Activated naive CD8-positive, alpha-beta T cell (primary cell): ENCODE data around the gene XPO1.

Experiments used
- H3K27ac Mint-ChIP-seq: one replicate; pipeline ENCODE4 v1.8.0; 2021; ENCODE audit warnings: mixed read lengths
- H3K27me3 Mint-ChIP-seq: one replicate; pipeline ENCODE4 v1.8.0; 2021; ENCODE audit warnings: mixed read lengths
- H3K36me3 Mint-ChIP-seq: one replicate; pipeline ENCODE4 v1.8.0; 2021; ENCODE audit warnings: mixed read lengths
- H3K4me1 Mint-ChIP-seq: one replicate; pipeline ENCODE4 v1.8.0; 2021; ENCODE audit warnings: low read depth, mixed read lengths
- H3K4me3 Mint-ChIP-seq: one replicate; pipeline ENCODE4 v1.8.0; 2021; ENCODE audit warnings: mild to moderate bottlenecking, mixed read lengths
- H3K9me3 Mint-ChIP-seq: one replicate; pipeline ENCODE4 v1.8.0; 2021; ENCODE audit warnings: low read depth, mixed read lengths

Gene XPO1

DNA sequence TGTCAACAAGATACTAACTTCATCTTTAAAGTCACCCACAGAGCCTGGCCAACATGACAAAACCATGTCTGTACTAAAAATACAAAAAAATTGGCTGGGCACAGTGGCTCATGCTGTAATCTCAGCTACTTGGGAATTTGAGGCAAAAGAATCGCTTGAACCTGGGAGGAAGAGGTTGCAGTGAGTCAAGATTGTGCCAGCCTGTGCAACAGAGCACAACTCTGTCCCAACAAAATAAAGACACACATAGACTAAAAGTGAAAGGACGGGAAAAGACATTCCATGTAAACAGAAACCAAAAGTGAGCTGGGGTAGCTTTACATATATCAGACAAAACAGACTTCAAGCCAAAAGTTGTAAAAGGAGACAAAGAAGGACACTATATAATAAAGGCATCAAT, 102.1 kb downstream of the XPO1 start:
- no peaks in the 10 kb centered on the region for H3K27me3 Mint-ChIP-seq
- peaks cover 13% of the 10 kb centered on the region for H3K9me3 Mint-ChIP-seq
- H3K27ac Mint-ChIP-seq, result peak overlapping the region; percentile 43
- peaks cover 25% of the 10 kb centered on the region for H3K36me3 Mint-ChIP-seq
- peaks cover 57% of the 10 kb centered on the region for H3K4me1 Mint-ChIP-seq
- peak overlapping the region; percentile 3 for H3K4me3 Mint-ChIP-seq

DNA sequence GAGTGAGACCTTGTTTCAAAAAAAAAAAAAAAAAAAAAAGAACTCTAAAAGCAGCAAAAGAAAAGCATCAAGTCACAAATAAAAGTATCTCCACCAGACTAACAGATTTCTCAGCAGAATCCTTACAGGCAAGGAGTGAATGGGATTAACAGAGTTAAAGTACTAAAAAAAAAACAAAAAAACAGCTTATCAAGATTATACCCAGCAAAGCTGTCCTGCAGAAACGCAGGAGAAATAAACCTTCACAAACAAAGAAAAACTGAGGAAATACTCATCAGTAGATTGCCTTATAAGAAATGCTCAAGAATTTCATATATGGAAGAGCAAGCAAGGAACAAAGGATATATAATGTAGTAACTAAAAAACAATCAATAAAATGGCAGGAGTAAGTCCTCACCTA, 102.9 kb downstream of the XPO1 start:
- Mint-ChIP-seq H3K36me3 (peaks cover 25% of the 10 kb centered on the region), H3K27ac (peak overlapping the region; percentile 61), H3K27me3 (no peaks in the 10 kb centered on the region), H3K4me1 (peaks cover 61% of the 10 kb centered on the region), H3K9me3 (peaks cover 13% of the 10 kb centered on the region), H3K4me3 (peak overlapping the region; percentile 36)

DNA sequence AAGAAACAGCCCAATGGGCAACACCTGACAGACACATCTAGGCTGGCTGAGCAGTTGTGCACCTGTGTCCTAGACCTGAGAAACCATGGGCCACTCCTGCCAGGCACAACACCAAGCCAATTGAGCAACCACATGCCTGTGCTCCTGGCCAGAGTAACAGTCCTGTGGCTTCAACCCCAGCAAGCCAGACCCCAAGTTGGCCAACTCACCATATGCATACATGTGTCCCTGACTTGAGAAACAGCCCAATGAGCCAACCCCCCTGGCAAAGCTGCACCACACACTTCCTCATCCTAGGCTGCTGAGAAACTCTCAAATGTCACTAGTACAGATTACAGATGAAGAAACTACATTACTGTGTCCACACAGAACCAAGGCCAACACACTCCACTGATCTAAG, 103.8 kb downstream of the XPO1 start:
- Mint-ChIP-seq H3K27ac (peak overlapping the region; percentile 78), H3K36me3 (peaks cover 23% of the 10 kb centered on the region), H3K4me1 (peaks cover 57% of the 10 kb centered on the region), H3K4me3 (no peak overlapping the region), H3K9me3 (peaks cover 13% of the 10 kb centered on the region), H3K27me3 (no peaks in the 10 kb centered on the region)

DNA sequence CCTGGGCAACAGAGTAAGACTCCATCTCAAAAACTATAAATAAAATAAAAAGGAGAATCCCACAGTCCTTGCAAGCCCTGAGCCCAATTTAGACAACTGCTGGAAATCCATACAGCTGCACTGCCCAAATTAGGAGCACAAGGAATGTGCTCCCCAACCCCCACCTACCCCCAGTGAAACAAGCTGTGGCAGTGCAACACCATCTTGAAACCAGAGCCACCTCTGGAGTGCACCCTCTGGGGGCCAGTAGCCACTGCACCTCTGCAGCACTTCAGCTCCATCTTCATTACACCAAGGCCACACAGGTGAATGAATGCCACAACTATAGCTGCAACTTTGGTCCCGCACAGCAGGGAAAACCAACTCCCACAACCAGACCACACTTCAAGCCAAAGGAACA, 104.5 kb downstream of the XPO1 start:
- Mint-ChIP-seq H3K27ac (peak overlapping the region; percentile 58), H3K27me3 (no peaks in the 10 kb centered on the region), H3K4me3 (no peak overlapping the region), H3K9me3 (peaks cover 11% of the 10 kb centered on the region), H3K36me3 (peaks cover 17% of the 10 kb centered on the region), H3K4me1 (peaks cover 53% of the 10 kb centered on the region)

DNA sequence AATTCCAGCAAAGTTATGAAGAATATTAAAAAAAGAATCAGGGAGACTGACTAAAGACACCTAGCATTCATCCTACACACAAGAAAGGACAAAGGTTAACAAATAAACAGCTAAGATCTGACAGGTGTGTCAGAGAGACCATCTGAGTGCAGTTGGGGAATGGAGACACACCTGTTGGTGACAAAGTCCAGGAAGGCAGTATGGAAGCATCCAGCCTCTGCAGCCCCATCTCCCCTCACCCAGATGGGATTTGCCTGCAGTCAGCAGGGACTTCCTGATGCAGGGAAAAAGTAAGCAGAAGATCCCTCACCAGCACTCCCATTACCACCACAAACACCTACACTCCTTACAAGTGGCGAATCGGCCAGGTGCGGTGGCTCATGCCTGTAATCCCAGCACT, 105.2 kb downstream of the XPO1 start:
- H3K4me1 Mint-ChIP-seq, result peaks cover 56% of the 10 kb centered on the region

DNA sequence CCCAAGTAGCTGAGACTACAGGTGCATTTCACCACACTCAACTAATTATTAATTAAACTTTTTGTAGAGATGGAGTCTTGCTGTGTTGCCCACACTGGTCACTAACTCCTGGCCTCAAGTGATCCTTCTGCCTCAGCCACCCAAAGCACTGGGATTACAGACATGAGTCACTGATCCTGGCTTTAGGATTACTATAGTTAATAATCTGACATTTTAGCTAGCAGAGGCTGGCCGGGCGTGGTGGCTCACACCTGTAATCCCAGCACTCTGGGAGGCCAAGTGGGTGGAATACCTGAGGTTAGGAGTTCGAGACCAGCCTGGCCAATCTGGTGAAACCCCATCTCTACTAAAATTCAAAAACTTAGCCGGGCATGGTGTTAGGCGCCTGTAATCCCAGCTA, 106.8 kb downstream of the XPO1 start:
- H3K36me3 Mint-ChIP-seq, result peaks cover 4% of the 10 kb centered on the region
- H3K4me3 Mint-ChIP-seq, result no peak overlapping the region
- H3K4me1 Mint-ChIP-seq, result peaks cover 56% of the 10 kb centered on the region
- no peaks in the 10 kb centered on the region for H3K27me3 Mint-ChIP-seq
- H3K9me3 Mint-ChIP-seq, result no peaks in the 10 kb centered on the region
- no peak overlapping the region for H3K27ac Mint-ChIP-seq

More for the DNA sequence above, 105.2 kb downstream of the XPO1 start:
- no peak overlapping the region for H3K4me3 Mint-ChIP-seq
- H3K27me3 Mint-ChIP-seq, result no peaks in the 10 kb centered on the region
- peaks cover 9% of the 10 kb centered on the region for H3K9me3 Mint-ChIP-seq
- H3K36me3 Mint-ChIP-seq, result peaks cover 14% of the 10 kb centered on the region
- no peak overlapping the region for H3K27ac Mint-ChIP-seq
